Measurements from ENCODE around the gene STEAP3.

The STEAP3 gene

GRCh38 chr2:119223521-119224390 lies at the start of gene STEAP3:
STEAP3 (plus strand) TSS chr2:119223834; CDS start chr2:119231013, 7,179 bp downstream.
- peak; percentile 92 for DNase-seq (ENCODE audit: low spot score)
- in situ Hi-C loops (cut with MboI; ENCODE audit: low pct_unique_long_range_greater_than_20kb, low sequenced_read_pairs, unreplicated experiment), result no loop called here
- no peak for TF ChIP-seq CTCF (IDR thresholded peaks at IDR 0.05; ENCODE audit: extremely low read depth, insufficient read depth, missing control alignments)

GRCh38 chr2:119174216-119174992 lies 49.2 kb upstream of the STEAP3 start:
- in situ Hi-C loops (cut with MboI; ENCODE audit: low pct_unique_long_range_greater_than_20kb, low sequenced_read_pairs, unreplicated experiment), result no loop called here
- peak; percentile 71 for DNase-seq (ENCODE audit: low spot score)
- peak; percentile 88 for TF ChIP-seq CTCF (IDR thresholded peaks at IDR 0.05; ENCODE audit: extremely low read depth, insufficient read depth, missing control alignments)

GRCh38 chr2:119174993-119175347 lies 48.7 kb upstream of the STEAP3 start:
- no peak for TF ChIP-seq CTCF (IDR thresholded peaks at IDR 0.05; ENCODE audit: extremely low read depth, insufficient read depth, missing control alignments)
- no peak for DNase-seq (ENCODE audit: low spot score)
- in situ Hi-C loops (cut with MboI; ENCODE audit: low pct_unique_long_range_greater_than_20kb, low sequenced_read_pairs, unreplicated experiment), result no loop called here

GRCh38 chr2:119175517-119175916 lies 48.1 kb upstream of the STEAP3 start:
- in situ Hi-C loops (cut with MboI; ENCODE audit: low pct_unique_long_range_greater_than_20kb, low sequenced_read_pairs, unreplicated experiment), result no loop called here
- no peak for DNase-seq (ENCODE audit: low spot score)
- TF ChIP-seq CTCF (IDR thresholded peaks at IDR 0.05; ENCODE audit: extremely low read depth, insufficient read depth, missing control alignments), result no peak

GRCh38 chr2:119177171-119177837 lies 46.3 kb upstream of the STEAP3 start:
- no peak for DNase-seq (ENCODE audit: low spot score)
- TF ChIP-seq CTCF (IDR thresholded peaks at IDR 0.05; ENCODE audit: extremely low read depth, insufficient read depth, missing control alignments), result no peak
- in situ Hi-C loops (cut with MboI; ENCODE audit: low pct_unique_long_range_greater_than_20kb, low sequenced_read_pairs, unreplicated experiment), result no loop called here

- in situ Hi-C loops (cut with MboI; ENCODE audit: low pct_unique_long_range_greater_than_20kb, low sequenced_read_pairs, unreplicated experiment), result no loop called here
- TF ChIP-seq CTCF (IDR thresholded peaks at IDR 0.05; ENCODE audit: extremely low read depth, insufficient read depth, missing control alignments), result no peak
- DNase-seq (ENCODE audit: low spot score), result no peak
Observed at GRCh38 chr2:119177838-119178190, 45.8 kb upstream of the STEAP3 start.

Data from GM13977 (cell line).